ENCODE data around the gene PDILT. TPM values are rescaled to one million over a fixed set of nuclear protein-coding genes. Genes with fewer than 3 reads are reported as not detected.

The PDILT gene
- total RNA-seq, 1 donor from 2014 or later = not detected

DNA sequence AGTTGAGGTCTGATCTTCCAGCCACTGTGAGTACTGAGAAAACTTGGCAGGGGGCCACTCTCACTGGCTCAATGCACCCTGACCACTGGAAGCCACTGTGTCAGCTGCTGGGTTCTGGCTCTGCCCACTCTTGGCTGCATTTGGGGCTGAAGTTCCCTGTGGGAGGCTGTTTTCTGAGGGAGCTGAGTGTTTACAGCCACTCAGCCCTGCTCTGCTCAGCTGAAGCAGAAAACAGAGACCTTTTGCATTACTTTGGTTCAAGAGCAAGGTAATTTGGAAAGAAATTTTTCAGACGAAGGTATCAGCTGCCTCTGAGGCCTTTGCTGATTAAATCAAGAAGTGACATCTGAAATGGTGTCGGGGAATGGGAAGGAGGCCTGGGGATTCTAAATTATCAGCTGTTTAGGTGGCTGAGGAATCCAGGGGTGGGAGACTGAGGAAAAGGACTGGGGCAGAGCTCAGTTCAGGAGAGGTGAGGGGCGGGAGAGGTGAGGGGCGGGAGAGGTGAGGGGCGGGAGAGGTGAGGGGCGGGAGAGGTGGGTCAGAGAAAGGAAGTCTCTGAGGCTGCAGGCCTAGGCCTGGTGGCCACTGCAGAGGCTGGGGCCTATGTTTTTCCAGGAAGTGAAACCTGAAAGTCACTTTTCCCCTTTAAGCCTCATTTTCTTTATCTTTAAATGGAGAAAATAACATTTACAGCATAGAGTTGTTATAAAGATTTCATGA is 5.0 kb upstream of the PDILT start, which contains the start of gene ACSM5:
Gene ACSM5, plus strand, starts transcription at position 137 of the 723 bp plus-strand sequence. CDS start 1,951 bp downstream, outside the sequence.
- no peak for DNase-seq (ENCODE audit: low read depth in 2 of 2)

DNA sequence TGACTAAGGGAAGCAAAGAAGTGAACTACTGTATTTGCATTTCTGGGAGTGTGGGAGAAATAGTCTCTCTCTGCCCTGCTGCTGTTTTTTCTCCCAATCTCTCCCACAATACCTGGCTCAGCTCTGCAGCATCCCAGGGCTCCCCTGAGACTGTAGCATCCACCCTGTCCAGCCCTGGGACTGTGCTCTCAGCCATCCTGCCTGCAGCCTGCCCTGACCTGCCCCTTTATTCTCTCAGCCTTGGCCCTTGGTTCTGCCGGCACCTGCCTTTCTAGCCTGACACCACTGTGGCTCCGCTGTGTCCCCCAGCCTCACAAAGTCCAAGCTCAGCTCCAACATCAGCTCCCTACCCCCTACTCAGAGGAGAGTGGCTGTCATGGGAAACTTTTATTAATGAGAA is 1.9 kb downstream of the PDILT start:
- no peak for DNase-seq (ENCODE audit: low read depth in 2 of 2)

DNA sequence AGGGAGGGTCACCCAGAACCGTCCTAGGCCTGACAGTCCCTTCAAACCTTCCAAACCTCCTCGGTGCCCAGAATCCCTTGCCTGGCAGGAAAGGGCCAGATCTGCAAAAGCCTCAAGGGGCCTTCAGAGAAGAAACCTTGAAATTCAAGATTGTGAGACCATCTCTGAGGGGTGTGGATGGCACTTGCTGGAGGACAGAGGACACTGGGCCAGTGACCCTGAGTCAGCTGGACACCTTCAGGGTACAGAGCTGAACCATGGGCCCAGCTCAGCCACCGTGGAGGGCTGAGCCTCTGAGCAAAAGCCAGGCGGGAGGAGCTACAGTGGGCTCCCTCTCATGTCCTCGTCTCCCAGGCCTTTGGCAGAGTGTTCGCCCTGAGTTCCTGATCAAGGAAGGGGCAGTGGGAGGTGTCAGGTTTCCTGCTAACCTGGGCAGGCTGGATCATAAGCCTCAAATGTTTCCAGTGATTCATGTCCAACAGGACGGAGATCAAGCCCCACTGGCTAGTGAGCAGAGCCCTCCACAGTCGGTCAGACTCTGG is 3.0 kb downstream of the PDILT start:
- peak in 1 of 2 donors; percentile 18 for DNase-seq (ENCODE audit: low read depth in 2 of 2)

DNA sequence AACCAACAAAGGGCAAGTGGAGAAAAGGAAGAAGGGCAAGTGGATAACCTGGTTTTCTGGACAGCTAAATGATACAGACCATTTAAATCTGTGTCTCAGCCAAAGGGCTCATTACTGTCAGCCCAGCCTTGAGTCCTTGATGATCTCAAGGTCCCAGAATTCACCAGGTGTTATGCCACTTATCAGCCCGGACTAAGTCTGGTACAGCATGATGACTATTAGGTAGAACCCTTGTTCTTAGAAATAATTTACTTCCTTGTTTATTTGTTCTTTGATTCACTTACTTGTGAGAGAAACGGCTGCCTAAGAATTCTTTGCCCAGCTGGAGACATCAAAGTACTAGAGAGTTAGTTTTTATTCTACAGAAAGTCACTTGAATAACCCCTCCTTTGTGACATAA is 3.5 kb downstream of the PDILT start:
- no peak for DNase-seq (ENCODE audit: low read depth in 2 of 2)

DNA sequence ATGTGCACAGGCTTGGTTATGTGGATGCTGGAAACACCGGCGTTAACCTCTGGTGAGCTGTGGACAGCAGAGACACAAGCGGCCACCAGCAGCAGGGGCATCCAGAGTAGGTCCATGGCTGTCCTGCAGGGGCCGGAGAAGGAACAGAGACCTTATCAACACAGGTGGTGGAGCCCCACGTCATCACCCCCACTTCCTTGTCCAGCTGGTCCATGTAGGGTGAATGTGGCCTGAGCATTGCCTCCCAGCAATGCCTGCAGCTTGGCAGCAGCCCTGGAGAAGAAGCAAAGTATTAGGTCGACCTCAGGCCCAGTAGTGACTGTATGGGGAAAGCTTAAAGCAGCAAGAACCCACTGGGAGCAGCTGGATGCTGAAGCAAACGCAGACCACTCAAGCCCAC is 5.4 kb downstream of the PDILT start:
- DNase-seq (ENCODE audit: low read depth in 2 of 2) = no peak

- no peak for DNase-seq (ENCODE audit: low read depth in 2 of 2)
Observed at GRCh38 chr16:20398603-20399002, 5.9 kb downstream of the PDILT start.

DNA sequence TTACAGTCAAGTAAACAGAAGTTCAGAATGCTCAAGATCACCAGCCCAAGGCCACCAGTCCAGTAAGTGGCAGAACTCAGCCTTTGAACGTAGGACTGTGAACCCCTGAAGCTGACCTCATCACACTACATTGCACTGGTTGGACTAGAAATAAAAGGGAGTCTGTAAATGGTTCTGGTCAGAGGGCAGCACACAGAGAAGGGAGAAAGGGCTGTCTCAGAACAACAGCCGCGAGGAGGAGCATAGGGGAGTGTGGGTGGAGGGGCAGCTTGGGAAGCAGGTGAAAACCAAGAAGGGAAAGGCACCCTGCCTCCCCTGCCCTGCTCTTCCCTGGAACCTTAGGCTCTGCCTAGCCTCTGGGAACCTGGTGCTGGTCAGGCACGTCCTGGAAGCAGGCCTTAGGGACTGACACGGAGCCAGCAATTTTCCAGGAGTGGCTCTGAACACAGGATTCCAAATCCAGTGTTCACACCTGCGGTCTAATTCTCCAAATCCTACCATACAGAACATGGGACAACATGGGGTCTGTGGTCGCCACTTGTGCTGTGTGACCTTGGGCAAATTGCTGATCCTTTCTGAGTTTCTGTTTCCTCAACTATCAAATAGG is 7.0 kb downstream of the PDILT start:
- no peak for DNase-seq (ENCODE audit: low read depth in 2 of 2)

DNA sequence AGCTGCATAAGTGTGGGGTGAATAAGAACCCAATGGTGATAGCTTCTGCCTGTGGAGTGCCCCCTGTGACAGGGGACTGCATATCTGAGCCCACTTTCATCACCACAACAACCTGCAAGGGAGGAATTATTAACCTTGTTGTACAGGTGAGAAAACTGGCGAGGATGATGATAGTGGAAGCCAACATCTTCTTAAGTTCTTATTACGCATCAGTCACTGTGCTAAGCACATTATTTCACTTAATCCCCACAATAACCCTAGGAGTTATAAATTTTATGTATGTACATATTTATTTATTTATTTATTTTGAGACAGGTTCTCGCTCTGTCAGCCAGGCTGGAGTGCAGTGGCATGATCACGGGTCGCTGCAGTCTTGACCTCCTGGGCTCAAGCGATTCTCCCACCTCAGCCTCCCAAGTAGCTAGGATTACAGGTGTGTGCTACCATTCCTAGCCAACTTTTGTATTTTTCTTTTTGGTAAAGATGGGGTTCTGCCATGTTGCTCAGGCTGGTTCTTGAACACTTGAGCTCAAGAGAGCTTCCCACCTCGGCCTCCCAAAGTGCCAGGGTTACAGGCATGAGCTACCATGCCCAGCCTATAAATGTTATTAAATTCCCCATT is 7.6 kb downstream of the PDILT start:
- DNase-seq (ENCODE audit: low read depth in 2 of 2) = no peak

DNA sequence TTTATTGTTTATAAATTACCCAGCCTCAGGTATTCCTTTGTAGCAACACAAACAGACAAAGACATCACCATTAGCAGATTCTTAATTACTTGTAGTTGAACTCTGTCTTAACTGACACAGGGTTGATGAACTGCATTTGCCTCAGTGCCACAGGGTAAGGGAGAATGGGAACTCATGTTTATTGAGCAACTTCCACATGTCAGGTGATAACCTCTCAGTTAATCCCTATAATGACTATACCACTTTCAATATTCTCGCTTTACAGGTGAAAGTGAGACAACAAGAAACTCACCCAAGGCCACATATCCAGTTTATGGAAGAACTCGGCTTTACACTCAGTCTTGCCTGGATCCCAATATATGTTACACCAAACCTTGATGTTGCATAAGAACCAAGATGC is 8.6 kb downstream of the PDILT start:
- no peak for DNase-seq (ENCODE audit: low read depth in 2 of 2)

- DNase-seq (ENCODE audit: low read depth in 2 of 2) = peak in 1 of 2 donors; percentile 5
Observed at GRCh38 chr16:20393801-20394577, 10.5 kb downstream of the PDILT start.

- no peak for DNase-seq (ENCODE audit: low read depth in 2 of 2)
Observed at GRCh38 chr16:20391045-20391444, 13.5 kb downstream of the PDILT start.

GRCh38 chr16:20388854-20389253 is 15.7 kb downstream of the PDILT start:
- DNase-seq (ENCODE audit: low read depth in 2 of 2) = no peak

DNA sequence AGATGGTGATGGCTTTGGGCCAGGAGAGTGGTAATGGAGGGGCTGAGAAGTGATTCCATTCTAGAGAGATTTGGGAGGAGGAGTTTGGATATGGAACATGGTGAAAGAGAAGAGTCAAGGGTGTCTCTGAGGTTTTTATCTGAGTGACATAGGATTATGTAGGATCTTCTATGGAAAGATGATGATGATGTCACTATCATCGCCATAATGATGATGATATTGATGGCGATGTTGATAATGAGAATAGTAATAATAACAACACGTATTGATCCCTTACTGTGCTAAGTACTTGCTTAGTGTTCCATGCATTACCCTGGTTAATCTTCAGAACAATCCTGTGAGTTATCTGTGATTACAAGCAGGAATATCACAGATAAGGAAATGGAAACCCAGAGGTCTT is 16.6 kb downstream of the PDILT start:
- no peak for DNase-seq (ENCODE audit: low read depth in 2 of 2)

DNA sequence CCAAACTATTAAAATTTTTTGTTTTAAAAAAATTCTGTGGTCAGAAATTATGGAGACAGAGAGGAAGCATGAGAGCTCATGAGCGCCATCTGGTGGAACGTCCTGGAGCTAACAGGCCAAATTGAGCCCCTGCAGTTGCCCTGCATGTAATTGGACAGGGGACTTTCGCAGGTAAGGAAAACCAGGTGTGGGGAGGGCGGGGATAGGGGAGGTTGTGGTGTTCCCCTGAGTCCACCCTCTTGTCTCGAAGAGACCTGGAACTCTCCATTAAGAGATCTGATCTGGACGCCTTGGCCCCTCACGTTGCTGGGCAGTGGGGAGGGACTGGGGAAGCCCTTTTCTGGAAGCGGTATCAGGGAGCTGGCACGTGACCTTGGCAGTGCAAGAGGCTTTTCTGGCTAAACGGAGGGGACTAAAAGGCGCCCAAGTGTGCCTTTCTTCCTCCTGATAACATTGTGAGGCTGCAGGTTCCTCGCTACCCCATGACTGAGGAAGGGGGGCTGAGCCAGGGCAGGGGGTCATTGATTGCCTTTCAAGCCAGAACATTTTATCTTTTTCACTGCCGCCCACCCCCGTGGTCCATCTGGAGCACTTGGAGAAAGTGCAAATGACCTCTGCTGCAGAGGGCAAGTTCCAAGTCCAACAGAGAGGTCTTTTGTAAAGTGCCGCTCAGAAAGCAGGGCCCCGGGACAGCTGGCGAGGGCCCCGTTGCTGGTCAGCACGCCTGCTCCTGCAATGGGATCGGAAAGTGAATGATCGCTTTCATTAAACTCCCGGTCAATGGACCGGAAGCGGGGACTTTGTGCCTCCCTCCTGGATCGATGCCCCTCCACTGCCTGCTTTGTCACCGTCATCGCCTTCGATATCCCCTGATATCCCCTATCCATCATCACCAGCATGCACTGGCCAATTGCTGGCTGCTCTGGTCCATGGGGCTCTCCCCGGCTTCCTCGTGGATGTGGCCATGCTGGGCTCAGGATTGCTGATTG is 18.4 kb downstream of the PDILT start:
- peak; percentile 31 to 45 for DNase-seq (ENCODE audit: low read depth in 2 of 2)

GRCh38 chr16:20383106-20384029 is 21.2 kb downstream of the PDILT start:
- peak; percentile 65 to 67 for DNase-seq (ENCODE audit: low read depth in 2 of 2)

DNA sequence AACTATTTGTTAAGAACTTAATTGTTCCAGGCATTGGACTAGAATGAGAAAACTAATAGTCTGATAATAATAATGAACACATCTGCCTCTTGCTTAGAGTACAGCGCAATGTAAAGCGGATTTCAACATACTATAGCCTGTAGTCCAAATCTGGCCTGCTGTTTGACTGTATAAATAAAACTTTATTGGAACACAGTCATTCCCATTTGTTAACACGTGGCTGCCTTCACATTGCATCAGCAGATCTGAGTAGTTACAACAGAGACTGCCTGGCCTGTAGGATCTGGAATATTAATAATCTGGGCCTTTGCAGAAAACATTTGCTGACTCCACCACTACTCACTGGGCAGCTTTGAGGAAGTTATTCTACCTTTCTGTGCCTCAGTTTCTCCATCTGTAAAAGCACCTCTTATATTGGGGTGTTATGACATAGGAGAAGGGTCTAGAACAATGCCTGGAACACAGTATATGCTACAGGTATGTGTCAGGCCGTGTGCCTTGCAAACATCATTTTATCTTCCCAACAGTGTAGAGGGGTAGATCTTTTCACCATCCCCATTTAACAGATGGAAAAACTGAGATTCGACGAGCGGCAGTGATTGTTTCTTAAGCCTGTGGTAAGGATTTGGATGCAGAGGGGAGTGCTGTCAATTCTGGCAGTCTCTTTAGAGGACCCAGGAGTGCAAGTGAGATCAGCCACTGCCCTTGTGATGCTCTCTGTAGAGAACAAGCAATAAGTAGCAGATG is 22.2 kb downstream of the PDILT start:
- no peak for DNase-seq (ENCODE audit: low read depth in 2 of 2)

DNA sequence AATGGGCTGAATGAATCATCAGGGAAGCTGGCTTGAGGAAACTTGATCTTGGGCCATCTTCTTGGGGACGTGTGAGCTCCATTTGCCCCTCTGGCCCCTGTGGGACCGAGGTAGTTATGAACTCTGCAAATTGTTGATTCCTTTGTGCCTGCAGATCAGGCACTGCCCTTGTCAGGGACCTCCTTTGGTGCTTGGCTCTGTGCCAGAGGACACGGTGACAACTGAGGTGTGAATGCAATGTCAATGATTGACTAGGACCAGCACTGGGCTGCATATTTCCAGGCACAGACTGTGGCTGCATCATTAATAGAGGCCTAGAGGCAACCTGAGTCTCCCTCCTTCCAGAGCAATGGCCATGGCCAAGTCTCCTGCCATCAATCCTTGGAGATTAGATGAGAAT is 23.8 kb downstream of the PDILT start:
- DNase-seq (ENCODE audit: low read depth in 2 of 2) = no peak

DNA sequence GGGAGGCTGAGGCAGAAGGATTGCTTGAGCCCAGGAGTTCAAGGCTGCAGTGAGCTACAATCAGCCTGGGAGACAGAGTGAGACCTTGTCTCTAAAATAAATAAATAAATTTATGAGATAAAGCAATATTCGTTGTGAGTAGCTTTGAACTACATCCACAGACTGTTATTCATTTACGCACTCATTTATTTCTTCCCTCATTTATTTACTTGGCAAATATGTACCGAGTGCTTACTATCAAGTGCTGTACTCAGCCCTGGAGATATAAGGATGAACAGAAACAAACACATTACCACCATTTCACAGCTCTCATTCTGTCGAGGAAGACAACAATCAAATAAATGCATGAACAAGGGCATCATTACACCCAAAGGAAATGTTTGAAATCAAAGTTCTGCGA is 27.4 kb downstream of the PDILT start:
- DNase-seq (ENCODE audit: low read depth in 2 of 2) = no peak

DNA sequence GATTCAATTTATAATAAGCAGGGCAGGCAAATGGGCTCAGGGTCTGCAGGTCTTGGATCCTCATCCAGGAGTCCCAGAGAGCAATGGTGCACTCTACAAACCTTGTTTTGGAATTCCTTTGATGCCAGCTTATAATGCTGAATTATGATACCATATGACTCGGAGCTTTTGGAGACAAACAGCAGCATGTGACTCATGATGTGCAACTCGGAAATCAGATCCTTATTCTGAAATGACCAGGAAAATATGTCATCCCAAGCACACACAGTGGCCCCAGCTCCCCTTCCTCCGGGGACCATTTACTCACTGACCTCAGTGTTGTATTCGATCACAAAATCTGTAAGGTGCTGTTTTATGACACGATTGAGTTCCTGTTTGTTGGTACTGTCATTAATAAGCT is 31.8 kb downstream of the PDILT start:
- no peak for DNase-seq (ENCODE audit: low read depth in 2 of 2)
